Mesendoderm (in vitro differentiated cells): ENCODE results near the gene CDK5.
"Not testable (repeated sequence)": the region's sequence is repeated elsewhere in the genome, so short reads cannot be mapped to it uniquely, and the experiment has no call there.

Source experiments
- DNase-seq: peaks from one replicate; pipeline ENCODE4 v3.0.0; 2013
- H2AK5ac ChIP-seq: 2 replicates; pipeline ENCODE4 v1.6.1; 2013; ENCODE audit warnings: low read length, inconsistent platforms
- H2BK120ac ChIP-seq: 2 replicates; pipeline ENCODE4 v1.6.1; 2013; ENCODE audit warnings: low read depth, mild to moderate bottlenecking, low read length, moderate library complexity, mixed read lengths
- H2BK15ac ChIP-seq: replicated peaks from 2 replicates; pipeline ENCODE4 v1.6.1; 2013; ENCODE audit warnings: low read depth, mild to moderate bottlenecking, moderate library complexity
- H2BK5ac ChIP-seq: 2 replicates; pipeline ENCODE4 v1.6.1; 2013; ENCODE audit warnings: low read length, inconsistent platforms
- H3K18ac ChIP-seq: 2 replicates; pipeline ENCODE4 v1.6.1; 2013; ENCODE audit warnings: mild to moderate bottlenecking, low read length, mixed read lengths
- H3K23ac ChIP-seq: one replicate; pipeline ENCODE4 v1.6.1; 2013; ENCODE audit warnings: low read length
- H3K27ac ChIP-seq: 2 replicates; pipeline ENCODE4 v1.5.1; 2013; ENCODE audit warnings: low read depth, mild to moderate bottlenecking, inconsistent platforms, low read length, moderate library complexity
- H3K27me3 ChIP-seq: 2 replicates; pipeline ENCODE4 v1.6.1; 2013; ENCODE audit warnings: low read length, control low read depth, mild to moderate bottlenecking, inconsistent platforms; ENCODE audit not compliant: insufficient read depth, poor library complexity
- H3K36me3 ChIP-seq: 2 replicates; pipeline ENCODE4 v1.6.1; 2013; ENCODE audit warnings: low read length, inconsistent platforms; ENCODE audit not compliant: control insufficient read depth, insufficient read depth
- H3K4ac ChIP-seq: one replicate; pipeline ENCODE4 v1.6.1; 2013; ENCODE audit warnings: low read depth, mild to moderate bottlenecking, low read length, moderate library complexity
- H3K4me1 ChIP-seq: 2 replicates; pipeline ENCODE4 v1.6.1; 2013; ENCODE audit warnings: low read depth, low read length, inconsistent platforms; ENCODE audit not compliant: control insufficient read depth
- H3K4me2 ChIP-seq: 2 replicates; pipeline ENCODE4 v1.6.1; 2013; ENCODE audit warnings: low read length
- H3K4me3 ChIP-seq: 2 replicates; pipeline ENCODE4 v1.5.1; 2013; ENCODE audit warnings: mild to moderate bottlenecking, low read length
- H3K56ac ChIP-seq: one replicate; pipeline ENCODE4 v1.6.1; 2013; ENCODE audit warnings: low read length
- H3K79me1 ChIP-seq: 2 replicates; pipeline ENCODE4 v1.6.1; 2013; ENCODE audit warnings: low read length, inconsistent platforms
- H3K79me2 ChIP-seq: 2 replicates; pipeline ENCODE4 v1.6.1; 2013; ENCODE audit warnings: mild to moderate bottlenecking, low read length; ENCODE audit not compliant: control insufficient read depth, insufficient read depth
- H3K9ac ChIP-seq: 2 replicates; pipeline ENCODE4 v1.6.1; 2013; ENCODE audit warnings: low read length, inconsistent platforms
- H4K5ac ChIP-seq: one replicate; pipeline ENCODE4 v1.6.1; 2013; ENCODE audit warnings: low read length
- H4K8ac ChIP-seq: one replicate; pipeline ENCODE4 v1.6.1; 2013; ENCODE audit warnings: low read depth, mild to moderate bottlenecking, control low read depth, low read length, moderate library complexity
- WGBS: extraction: QIAGEN DNeasy Blood & Tissue Kit; methylation state at CpG from one replicate; pipeline ENCODE4 v1.1.7; 2013; ENCODE audit warnings: low lambda C conversion rate, missing lambda C conversion rate; ENCODE audit not compliant: insufficient coverage; ENCODE audit errors: extremely low coverage; 5-methylcytosine and 5-hydroxymethylcytosine counted together

The CDK5 gene

GRCh38 chr7:151046603-151047573 lies 10.8 kb downstream of the CDK5 start:
- Histone ChIP-seq H3K27me3 (peaks cover 1% of the 10 kb centered on the region), H2BK5ac (no peak overlapping the region), H3K79me1 (no peaks in the 10 kb centered on the region), H3K4me2 (no peak overlapping the region), H3K4me3 (no peak overlapping the region), H3K23ac (no peak overlapping the region), H3K18ac (no peak overlapping the region), H3K36me3 (no peaks in the 10 kb centered on the region), H3K4ac (no peak overlapping the region), H3K56ac (no peak overlapping the region), H3K79me2 (no peaks in the 10 kb centered on the region), H4K5ac (no peak overlapping the region), H4K8ac (no peak overlapping the region), H2BK120ac (no peak overlapping the region), H3K27ac (no peak overlapping the region), H3K9ac (no peak overlapping the region), H2AK5ac (no peak overlapping the region), H2BK15ac (no peak overlapping the region), H3K4me1 (no peaks in the 10 kb centered on the region)
- no CpG with 5 or more reads among the region's 14 CpGs for WGBS
- DNase-seq, result no peak

- Histone ChIP-seq H3K18ac (no peak overlapping the region), H2BK120ac (no peak overlapping the region), H2AK5ac (no peak overlapping the region), H3K4me1 (no peaks in the 10 kb centered on the region), H3K79me2 (no peaks in the 10 kb centered on the region), H3K4me2 (no peak overlapping the region), H4K5ac (no peak overlapping the region), H3K4me3 (no peak overlapping the region), H3K23ac (no peak overlapping the region), H4K8ac (no peak overlapping the region), H3K56ac (no peak overlapping the region), H2BK15ac (no peak overlapping the region), H3K27me3 (peaks cover 1% of the 10 kb centered on the region), H3K9ac (no peak overlapping the region), H2BK5ac (no peak overlapping the region), H3K79me1 (no peaks in the 10 kb centered on the region), H3K27ac (no peak overlapping the region), H3K4ac (no peak overlapping the region), H3K36me3 (no peaks in the 10 kb centered on the region)
- DNase-seq, result no peak
- no CpG with 5 or more reads among the region's 9 CpGs for WGBS
These were observed 11.7 kb downstream of the CDK5 start for GRCh38 chr7:151045967-151046366.

- Histone ChIP-seq H3K18ac (no peak overlapping the region), H2AK5ac (no peak overlapping the region), H4K8ac (no peak overlapping the region), H3K79me1 (no peaks in the 10 kb centered on the region), H3K27ac (no peak overlapping the region), H2BK5ac (no peak overlapping the region), H2BK120ac (no peak overlapping the region), H3K9ac (no peak overlapping the region), H3K4me3 (no peak overlapping the region), H3K79me2 (no peaks in the 10 kb centered on the region), H3K4me1 (no peaks in the 10 kb centered on the region), H3K4ac (no peak overlapping the region), H3K23ac (no peak overlapping the region), H3K36me3 (no peaks in the 10 kb centered on the region), H3K27me3 (peaks cover under 1% of the 10 kb centered on the region), H2BK15ac (no peak overlapping the region), H3K4me2 (no peak overlapping the region), H3K56ac (no peak overlapping the region), H4K5ac (no peak overlapping the region)
- no CpG with 5 or more reads among the region's 11 CpGs for WGBS
- DNase-seq, result no peak
These were observed 12.4 kb downstream of the CDK5 start for GRCh38 chr7:151045262-151045661.

GRCh38 chr7:151043959-151044358 lies 13.7 kb downstream of the CDK5 start:
- Histone ChIP-seq H3K56ac (no peak overlapping the region), H3K4ac (no peak overlapping the region), H2BK15ac (no peak overlapping the region), H4K8ac (no peak overlapping the region), H3K36me3 (no peaks in the 10 kb centered on the region), H2AK5ac (no peak overlapping the region), H3K4me3 (no peak overlapping the region), H3K18ac (no peak overlapping the region), H3K79me2 (no peaks in the 10 kb centered on the region), H3K79me1 (no peaks in the 10 kb centered on the region), H3K27ac (no peak overlapping the region), H3K27me3 (no peaks in the 10 kb centered on the region), H3K4me2 (no peak overlapping the region), H2BK5ac (no peak overlapping the region), H4K5ac (no peak overlapping the region), H3K4me1 (no peaks in the 10 kb centered on the region), H2BK120ac (no peak overlapping the region), H3K23ac (no peak overlapping the region), H3K9ac (no peak overlapping the region)
- DNase-seq, result no peak
- WGBS, result no CpG with 5 or more reads among the region's 20 CpGs

GRCh38 chr7:151043449-151043848 lies 14.2 kb downstream of the CDK5 start:
- H3K18ac ChIP-seq, H3K4me1 ChIP-seq, H2BK5ac ChIP-seq, H4K8ac ChIP-seq, H3K27ac ChIP-seq, DNase-seq, H4K5ac ChIP-seq, H3K4me3 ChIP-seq, H2BK15ac ChIP-seq, H2AK5ac ChIP-seq, H3K9ac ChIP-seq, H3K23ac ChIP-seq, H3K79me1 ChIP-seq, H3K27me3 ChIP-seq, H3K4ac ChIP-seq, H3K4me2 ChIP-seq, H3K56ac ChIP-seq, H3K36me3 ChIP-seq, H3K79me2 ChIP-seq, H2BK120ac ChIP-seq: not testable (repeated sequence)
- no CpG with 5 or more reads among the region's 10 CpGs for WGBS
